GM18502 (cell line): Measurements from ENCODE around the gene ZNF749.
"Not testable (repeated sequence)": the region's sequence is repeated elsewhere in the genome, so short reads cannot be mapped to it uniquely, and the experiment has no call there.

Experiments used
- ATAC-seq: cut with Tn5 transposase; IDR thresholded peaks from one replicate; pipeline ENCODE4 v1.9.1; 2021; ENCODE audit warnings: mild to moderate bottlenecking; ENCODE audit not compliant: unreplicated experiment, poor library complexity

Gene ZNF749

GRCh38 chr19:57465680-57466381, 30.7 kb downstream of the ZNF749 start:
- no peak for ATAC-seq

GRCh38 chr19:57466489-57466888, 31.4 kb downstream of the ZNF749 start:
- ATAC-seq: no peak

GRCh38 chr19:57473646-57474045, 38.5 kb downstream of the ZNF749 start:
- ATAC-seq: no peak

- peak; percentile 94 for ATAC-seq
These were observed 42.3 kb downstream of the ZNF749 start, which contains the start of gene ZNF772 for GRCh38 chr19:57477191-57478008. Gene ZNF772 (minus strand): TSS chr19:57477566. CDS start chr19:57477309, 257 bp downstream.

GRCh38 chr19:57487477-57488298, 52.6 kb downstream of the ZNF749 start, which contains the start of gene ZNF419:
Gene ZNF419 (plus strand): TSS chr19:57487750. CDS start chr19:57487951, 201 bp downstream.
- peak; percentile 95 for ATAC-seq

- not testable (repeated sequence) for ATAC-seq
These were observed 53.1 kb downstream of the ZNF749 start for GRCh38 chr19:57488299-57488644.
